Heart left ventricle (tissue), 13 donors: Measurements from ENCODE around the gene RGS16.
A peak's percentile ranks its signal among the peaks of the same experiment; 100 is the strongest.

Experiments
- CTCF ChIP-seq, 12 donors: fragments of 200-600 bp; sonication (generic) in 4 of 12; IDR thresholded peaks; one replicate each; pipeline versions ENCODE4 v1.5.0 to v1.8.0; 2018 to 2022; ENCODE audit warnings: antibody characterized with exemption in 12 of 12, mild to moderate bottlenecking in 5 of 12
- POLR2A ChIP-seq, 2 donors: fragments of 450-650 bp; IDR thresholded peaks; one replicate each; pipeline ENCODE4 v1.6.1; 2017; ENCODE audit warnings: antibody characterized with exemption in 2 of 2, mild to moderate bottlenecking in 2 of 2, moderate library complexity in 2 of 2
- donor health status: ischemic (EF 13 %, LVEDD 7.1; RV severe dilation, severe dysfunction).
- donor health status: DM: no; HTN: yes; CAD: no.
- donor health status: DM: no; HTN: no; CAD: no.
- donor health status: ischemic (EF 25% LVEDD 6.9; RV normal size, moderate dysfunction).
- donor health status: ischemic (EF 25% LVEDD 5.7; RV mildly dilated, moderate dysfunction).
- donor health status: ischemic (EF 35%, LVEDD 5.7; RV mildly dilated, moderate dysfunction).
- donor health status: nonischemic (EF 11% LVEDD 7.7; RV severe dilation, severe dysfunction).
- donor health status: DM: yes; HTN: yes; CAD: no.
- donor health status: PGD.
- donor health status: ischemic (EF 29% LVEDD 5.4; RV normal size, mild dysfunction).
- donor health status: nonischemic (EF 23%, LVEDD 6.1; RV moderate dilation, normal function).

GRCh38 chr1:182588500-182589396 is 15.4 kb downstream of the RGS16 start, which contains the start of gene RNASEL:
- no peak for TF ChIP-seq CTCF (IDR thresholded peaks at IDR 0.05)
- TF ChIP-seq POLR2A (IDR thresholded peaks at IDR 0.05), result peak in 1 of 2 donors; percentile 33
